Progenitor cell of endocrine pancreas (in vitro differentiated cells): Measurements from ENCODE around the gene LTBP2. TPM values are rescaled to one million over a fixed set of nuclear protein-coding genes. Genes with fewer than 3 reads are reported as not detected.

ENCODE experiments used
- DNase-seq: peaks from one replicate; pipeline ENCODE4 v3.0.0; 2021; ENCODE audit warnings: low spot score; ENCODE audit not compliant: unreplicated experiment
- H3K27ac Mint-ChIP-seq: 2 replicates; pipeline ENCODE4 v1.8.0; 2021; ENCODE audit warnings: mild to moderate bottlenecking, moderate library complexity, mixed read lengths
- H3K27me3 Mint-ChIP-seq: 2 replicates; pipeline ENCODE4 v1.8.0; 2021; ENCODE audit warnings: mixed read lengths
- H3K36me3 Mint-ChIP-seq: 2 replicates; pipeline ENCODE4 v1.8.0; 2022; ENCODE audit warnings: mixed read lengths; ENCODE audit not compliant: insufficient read depth
- H3K4me1 Mint-ChIP-seq: 2 replicates; pipeline ENCODE4 v1.8.0; 2021; ENCODE audit warnings: low read depth, mixed read lengths
- H3K4me3 Mint-ChIP-seq: 2 replicates; pipeline ENCODE4 v1.8.0; 2021; ENCODE audit warnings: low read depth, mild to moderate bottlenecking, moderate library complexity, mixed read lengths
- H3K9me3 Mint-ChIP-seq: 2 replicates; pipeline ENCODE4 v1.8.0; 2021; ENCODE audit warnings: low read depth, mixed read lengths
- CTCF ChIP-seq: fragments of 200-600 bp; sonication (generic); IDR thresholded peaks from one replicate; pipeline ENCODE4 v1.5.0; 2021; ENCODE audit warnings: antibody characterized with exemption, mild to moderate bottlenecking; ENCODE audit not compliant: unreplicated experiment
- total RNA-seq: library from RNA; stranded (reverse); gene quantifications from 2 replicates; pipeline ENCODE4 v1.2.1, GENCODE V29; 2021

Gene LTBP2
- total RNA-seq, 1 donor from 2014 or later = 0.79 TPM

- H3K27ac Mint-ChIP-seq = peak overlapping the region; percentile 4
- peaks cover 28% of the 10 kb centered on the region for H3K4me1 Mint-ChIP-seq
- no peak for TF ChIP-seq CTCF
- DNase-seq = no peak
- H3K36me3 Mint-ChIP-seq = no peaks in the 10 kb centered on the region
- no peaks in the 10 kb centered on the region for H3K9me3 Mint-ChIP-seq
- no peak overlapping the region for H3K4me3 Mint-ChIP-seq
- peaks cover 52% of the 10 kb centered on the region for H3K27me3 Mint-ChIP-seq
Measured at GRCh38 chr14:74616507-74616906, 4.5 kb upstream of the LTBP2 start.

DNA sequence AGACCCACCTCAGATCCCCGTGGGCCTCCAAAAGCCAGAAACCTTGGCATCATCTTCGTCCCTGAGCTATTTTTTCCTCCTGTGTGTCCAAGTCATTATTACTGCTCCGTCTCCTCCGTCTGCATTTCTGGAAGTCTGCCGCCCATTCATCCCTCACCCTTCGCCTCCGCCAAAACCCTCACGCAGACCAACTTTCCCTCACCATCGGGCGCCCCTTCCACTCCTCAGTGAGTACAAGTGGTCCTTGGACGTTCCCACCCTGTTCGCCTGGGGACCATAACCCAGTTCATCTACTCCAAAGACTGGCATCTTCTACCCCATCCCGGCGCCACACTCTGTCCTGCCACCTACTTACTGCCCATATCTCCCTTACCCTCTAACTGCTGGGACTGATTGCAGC is 3.7 kb upstream of the LTBP2 start:
- Mint-ChIP-seq H3K4me3 (no peak overlapping the region), H3K9me3 (no peaks in the 10 kb centered on the region), H3K4me1 (peaks cover 28% of the 10 kb centered on the region), H3K36me3 (no peaks in the 10 kb centered on the region), H3K27me3 (peaks cover 53% of the 10 kb centered on the region), H3K27ac (no peak overlapping the region)
- no peak for TF ChIP-seq CTCF
- no peak for DNase-seq

GRCh38 chr14:74614508-74615495 is 2.8 kb upstream of the LTBP2 start:
- H3K4me3 Mint-ChIP-seq = no peak overlapping the region
- H3K36me3 Mint-ChIP-seq = no peaks in the 10 kb centered on the region
- H3K27me3 Mint-ChIP-seq = peaks cover 55% of the 10 kb centered on the region

GRCh38 chr14:74613211-74613914 is 1.3 kb upstream of the LTBP2 start:
- Mint-ChIP-seq H3K4me3 (no peak overlapping the region), H3K27me3 (peaks cover 59% of the 10 kb centered on the region), H3K9me3 (no peaks in the 10 kb centered on the region), H3K27ac (no peak overlapping the region), H3K36me3 (no peaks in the 10 kb centered on the region), H3K4me1 (peaks cover 20% of the 10 kb centered on the region)
- TF ChIP-seq CTCF = no peak
- DNase-seq = no peak

More at GRCh38 chr14:74614508-74615495, 2.8 kb upstream of the LTBP2 start:
- Mint-ChIP-seq H3K9me3 (no peaks in the 10 kb centered on the region), H3K27ac (no peak overlapping the region), H3K4me1 (peaks cover 20% of the 10 kb centered on the region)
- no peak for TF ChIP-seq CTCF
- DNase-seq = no peak

GRCh38 chr14:74612350-74613021 is 449 bp upstream of the LTBP2 start:
- peak; percentile 69 for TF ChIP-seq CTCF
- peak; percentile 79 for DNase-seq
- Mint-ChIP-seq H3K27me3 (peaks cover 59% of the 10 kb centered on the region), H3K27ac (no peak overlapping the region), H3K4me1 (peaks cover 16% of the 10 kb centered on the region), H3K4me3 (peak overlapping the region; percentile 67), H3K9me3 (no peaks in the 10 kb centered on the region), H3K36me3 (no peaks in the 10 kb centered on the region)
